IMR-90 (cell line): Measurements from ENCODE around the gene PRPSAP1. TPM values are rescaled to one million over a fixed set of nuclear protein-coding genes. Genes with fewer than 3 reads are reported as not detected.

ENCODE experiments used
- ATAC-seq: fragments of 200-7000 bp; cut with Tn5 transposase; 2 replicates; pipeline ENCODE4 v1.9.1; 2020; ENCODE audit warnings: low read depth, mild to moderate bottlenecking, moderate library complexity
- BruUV-seq: library from RNA; stranded (reverse); fragments of 400-500 nt; replicated peaks from 2 replicates; lab custom pipeline; 2021; lab: Mats Ljungman, UMichigan
- CTCF ChIA-PET: fragments of 300-600 bp; formaldehyde crosslinking; extraction: SDS; loops from one replicate; lab custom pipeline; 2021; ENCODE audit warnings: antibody characterized with exemption; lab: Yijun Ruan, JAX
- POLR2A ChIA-PET: fragments of 300-600 bp; sonication (Branson Sonifier 250); formaldehyde crosslinking; loops from one replicate; lab custom pipeline; 2022; ENCODE audit warnings: antibody characterized with exemption; ENCODE audit not compliant: unreplicated experiment; lab: Charles Lee
- DNase-seq: peaks from one replicate; pipeline ENCODE4 v3.0.0; 2013
- H2AFZ ChIP-seq: replicated peaks from 2 replicates; pipeline ENCODE3; 2013; ENCODE audit warnings: low read length, mild to moderate bottlenecking; ENCODE audit not compliant: poor library complexity
- H2AK5ac ChIP-seq: 2 replicates; pipeline ENCODE4 v1.6.1; 2013; ENCODE audit warnings: low read depth, low read length, inconsistent platforms
- H2AK9ac ChIP-seq: replicated peaks from 2 replicates; pipeline ENCODE3; 2013; ENCODE audit warnings: mild to moderate bottlenecking, low read depth, low read length, moderate library complexity; ENCODE audit not compliant: poor library complexity
- H2BK120ac ChIP-seq: 2 replicates; pipeline ENCODE4 v1.6.1; 2013; ENCODE audit warnings: low read depth, low read length, inconsistent platforms
- H2BK15ac ChIP-seq: 3 replicates; pipeline ENCODE4 v1.6.1; 2013; ENCODE audit warnings: low read depth, low read length, inconsistent platforms
- H2BK20ac ChIP-seq: 2 replicates; pipeline ENCODE4 v1.6.1; 2013; ENCODE audit warnings: low read depth, mild to moderate bottlenecking, inconsistent platforms, low read length, moderate library complexity
- H2BK5ac ChIP-seq: 2 replicates; pipeline ENCODE4 v1.6.1; 2013; ENCODE audit warnings: mild to moderate bottlenecking, low read depth, low read length, inconsistent platforms; ENCODE audit not compliant: poor library complexity, severe bottlenecking
- H3K14ac ChIP-seq: replicated peaks from 2 replicates; pipeline ENCODE4 v1.6.1; 2013; ENCODE audit warnings: low read depth, low read length, inconsistent platforms
- H3K18ac ChIP-seq: 2 replicates; pipeline ENCODE4 v1.6.1; 2013; ENCODE audit warnings: low read depth, low read length, control low read depth
- H3K23ac ChIP-seq: 2 replicates; pipeline ENCODE4 v1.6.1; 2013; ENCODE audit warnings: low read depth, low read length, inconsistent platforms
- H3K27ac ChIP-seq: 2 replicates; pipeline ENCODE4 v1.5.1; 2013; ENCODE audit warnings: mild to moderate bottlenecking, control low read depth, low read length; ENCODE audit not compliant: insufficient read depth
- H3K27me3 ChIP-seq: 2 replicates; pipeline ENCODE4 v1.6.1; 2013; ENCODE audit warnings: low read length; ENCODE audit not compliant: control insufficient read depth, insufficient read depth
- H3K36me3 ChIP-seq: 2 replicates; pipeline ENCODE4 v1.6.1; 2013; ENCODE audit warnings: low read length, mixed read lengths; ENCODE audit not compliant: control insufficient read depth, insufficient read depth
- H3K4ac ChIP-seq: 2 replicates; pipeline ENCODE4 v1.6.1; 2013; ENCODE audit warnings: low read depth, low read length, inconsistent platforms
- H3K4me1 ChIP-seq: 2 replicates; pipeline ENCODE4 v1.6.1; 2013; ENCODE audit warnings: low read length, mixed read lengths; ENCODE audit not compliant: control insufficient read depth, insufficient read depth
- H3K4me2 ChIP-seq: 2 replicates; pipeline ENCODE4 v1.6.1; 2013; ENCODE audit warnings: low read depth, mild to moderate bottlenecking, control low read depth, low read length, moderate library complexity
- H3K4me3 ChIP-seq: 2 replicates; pipeline ENCODE4 v1.5.1; 2013; ENCODE audit warnings: low read depth, mild to moderate bottlenecking, control low read depth, low read length, moderate library complexity; ENCODE audit not compliant: insufficient read depth
- H3K56ac ChIP-seq: 2 replicates; pipeline ENCODE4 v1.6.1; 2013; ENCODE audit warnings: low read length, inconsistent platforms; ENCODE audit not compliant: insufficient read depth; ENCODE audit errors: extremely low read depth
- H3K79me1 ChIP-seq, 2 experiments: 2 replicates each; pipeline ENCODE4 v1.6.1; 2013; ENCODE audit warnings: low read length in 2 of 2, inconsistent platforms in 1 of 2, low read depth in 1 of 2
- H3K9ac ChIP-seq: 2 replicates; pipeline ENCODE4 v1.6.1; 2013; ENCODE audit warnings: low read depth, low read length, control low read depth
- H3K9me1 ChIP-seq: 2 replicates; pipeline ENCODE4 v1.6.1; 2013; ENCODE audit warnings: low read length, inconsistent platforms; ENCODE audit not compliant: insufficient read depth
- H3K9me3 ChIP-seq: 2 replicates; pipeline ENCODE4 v1.6.1; 2013; ENCODE audit warnings: low read length; ENCODE audit not compliant: control insufficient read depth, insufficient read depth
- H4K20me1 ChIP-seq: 2 replicates; pipeline ENCODE4 v1.6.1; 2013; ENCODE audit warnings: low read length, inconsistent platforms; ENCODE audit not compliant: insufficient read depth
- H4K5ac ChIP-seq: 2 replicates; pipeline ENCODE4 v1.6.1; 2013; ENCODE audit warnings: mild to moderate bottlenecking, low read depth, low read length, control low read depth
- H4K8ac ChIP-seq, 2 experiments: 2 replicates each; pipeline ENCODE4 v1.6.1; 2013; ENCODE audit warnings: low read depth in 2 of 2, low read length in 2 of 2, control low read depth in 1 of 2, inconsistent platforms in 1 of 2
- H4K91ac ChIP-seq: 2 replicates; pipeline ENCODE4 v1.6.1; 2013; ENCODE audit warnings: low read depth, low read length, inconsistent platforms; ENCODE audit not compliant: insufficient read depth
- NFE2L2 ChIP-seq: fragments of 150-350 bp; IDR thresholded peaks from 2 replicates; pipeline ENCODE4 v1.6.1; 2016; ENCODE audit warnings: low read depth, mild to moderate bottlenecking, low read length
- POLR2A ChIP-seq: IDR thresholded peaks from 2 replicates; pipeline ENCODE4 v1.6.1; 2012; ENCODE audit warnings: mild to moderate bottlenecking, low read depth, low read length
- WGBS, 2 experiments: methylation state at CpG; one replicate each; pipeline versions ENCODE4 v1.1.5 to v1.1.7; 2013; ENCODE audit warnings: missing lambda C conversion rate in 2 of 2; ENCODE audit not compliant: insufficient read length in 1 of 2; ENCODE audit errors: extremely low coverage in 2 of 2; 5-methylcytosine and 5-hydroxymethylcytosine counted together
- dilution Hi-C: fragments of 300-500 bp; cut with HindIII; formaldehyde crosslinking; loops from one replicate; pipeline ENCODE4 v1.14.3; 2018; ENCODE audit warnings: low sequenced_read_pairs; ENCODE audit not compliant: unreplicated experiment
- in situ Hi-C: fragments of 300-500 bp; cut with MboI; formaldehyde crosslinking; loops from 3 replicates; pipeline ENCODE4 v1.14.3; 2019; ENCODE audit warnings: low sequenced_read_pairs, inconsistent platforms, mixed read lengths
- intact Hi-C: fragments of 100-400 bp; cut with micrococcal nuclease; formaldehyde crosslinking; loops from 2 replicates; pipeline ENCODE4 v1.10.0; 2022
- polyA plus RNA-seq, 3 experiments: library from polyadenylated mRNA; depleted of rRNA; stranded (reverse); fragments of >200 nt; gene quantifications; 2 replicates each; pipeline ENCODE4 v1.2.3, GENCODE V29; 2012; ENCODE audit warnings: low replicate concordance in 1 of 3
- total RNA-seq: library from RNA; depleted of rRNA; stranded (reverse); fragments of >200 nt; gene quantifications from 2 replicates; pipeline ENCODE4 v1.2.3, GENCODE V29; 2012

PRPSAP1 gene
- total and polyA plus RNA-seq, 2 of the 4 experiments (the other 2 are of a cell fraction) = 34.4 to 48.6 TPM

DNA sequence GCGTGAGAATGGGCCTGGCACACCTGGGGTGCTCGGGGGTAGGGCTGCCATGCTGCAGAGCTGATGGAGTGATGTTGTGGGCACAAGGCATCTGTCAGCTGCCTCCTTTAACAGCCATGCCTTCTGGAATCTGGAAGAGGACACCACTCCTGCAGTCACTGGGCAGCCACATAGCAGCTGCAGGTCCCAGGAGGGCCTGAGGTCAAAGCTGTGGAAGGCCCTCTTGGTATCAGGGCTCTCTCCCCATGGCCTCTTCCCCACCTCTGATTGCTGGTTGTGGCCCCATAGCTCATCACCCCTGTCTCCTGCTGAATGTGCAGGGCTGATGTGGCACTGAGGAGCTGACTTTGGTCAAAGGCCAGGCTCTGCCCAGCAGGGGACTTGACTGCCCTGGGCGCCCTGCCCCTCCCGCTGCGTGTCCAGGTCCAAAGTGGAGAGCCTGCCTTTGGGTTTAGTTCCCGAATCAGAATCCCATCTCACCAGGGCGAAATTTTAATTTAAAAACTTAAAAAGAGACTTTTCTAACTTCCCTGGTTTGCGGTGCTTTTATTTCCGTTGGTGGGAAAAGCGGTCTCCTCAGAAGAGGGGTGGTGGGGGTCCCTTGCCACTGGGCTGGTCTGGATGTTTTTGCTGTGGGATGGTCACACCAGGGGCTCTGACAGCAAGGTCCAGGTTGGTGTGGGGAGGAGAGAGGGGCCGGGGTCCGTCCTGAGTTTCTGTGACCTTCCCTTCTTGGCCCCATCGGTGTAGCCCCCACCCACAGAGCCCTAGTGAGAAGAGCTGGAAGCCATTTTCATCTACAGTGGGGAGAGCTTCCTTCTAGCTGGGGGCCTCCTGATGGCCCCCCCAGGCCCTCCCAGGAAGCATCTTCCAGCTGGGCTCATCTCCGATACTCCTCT, 82.7 kb downstream of the PRPSAP1 start:
- Histone ChIP-seq H4K20me1 (no peaks in the 10 kb centered on the region; the same call in 1 of the 2 replicates), H2BK20ac (no peak overlapping the region), H3K9me3 (no peaks in the 10 kb centered on the region), H3K23ac (no peak overlapping the region), H3K27ac (no peak overlapping the region), H3K9ac (no peak overlapping the region), H2AK9ac (no peak overlapping the region), H3K4me3 (no peak overlapping the region), H3K36me3 (peaks cover 8% of the 10 kb centered on the region), H3K4me1 (peaks cover 11% of the 10 kb centered on the region), H2AK5ac (no peak overlapping the region), H2BK5ac (no peak overlapping the region), H4K91ac (no peak overlapping the region), H3K9me1 (peaks cover 5% of the 10 kb centered on the region; the same call in 1 of the 2 replicates), H3K14ac (no peak overlapping the region), H3K56ac (no peak overlapping the region), H3K4me2 (no peak overlapping the region), H2AFZ (no peak overlapping the region), H4K8ac (no peak overlapping the region), H2BK15ac (no peak overlapping the region), H3K27me3 (no peaks in the 10 kb centered on the region), H2BK120ac (no peak overlapping the region), H4K5ac (no peak overlapping the region), H3K79me1 (peaks cover 32 to 58% of the 10 kb centered on the region in 2 experiments), H3K18ac (no peak overlapping the region), H3K4ac (no peak overlapping the region)
- dilution Hi-C loops (no loop called here), intact Hi-C loops (no loop called here), in situ Hi-C loops (no loop called here)
- POLR2A ChIA-PET = no interaction called here
- 100% methylated on average over 1 of the region's 14 CpGs; no CpG with 5 or more reads in 1 of the 2 experiments for WGBS, 2 experiments
- peak; percentile 10 for TF ChIP-seq POLR2A
- TF ChIP-seq NFE2L2 = no peak
- CTCF ChIA-PET = interaction anchor here (1.7 kb wide), 1 partner anchor 9 kb away, joined by 6 read pairs; no protein-coding TSS in a partner anchor
- DNase-seq (no peak), ATAC-seq (no peak)
- BruUV-seq = no TSS peak
